HG02884 (cell line): ENCODE data around the gene PLEKHA1.

Source experiments
- ATAC-seq: cut with Tn5 transposase; IDR thresholded peaks from one replicate; pipeline ENCODE4 v1.9.1; 2021; ENCODE audit warnings: mild to moderate bottlenecking, moderate library complexity; ENCODE audit not compliant: unreplicated experiment

The PLEKHA1 gene

GRCh38 chr10:122375679-122376160 lies 1.2 kb downstream of the PLEKHA1 start:
- ATAC-seq: no peak

GRCh38 chr10:122376364-122376961 lies 2.0 kb downstream of the PLEKHA1 start:
- ATAC-seq: no peak

GRCh38 chr10:122379041-122379440 lies 4.5 kb downstream of the PLEKHA1 start:
- ATAC-seq: no peak

- ATAC-seq: no peak
Measured at GRCh38 chr10:122379537-122379936, 5.0 kb downstream of the PLEKHA1 start.

GRCh38 chr10:122380703-122381102 lies 6.2 kb downstream of the PLEKHA1 start:
- ATAC-seq: no peak

GRCh38 chr10:122381680-122382079 lies 7.2 kb downstream of the PLEKHA1 start:
- ATAC-seq: no peak

GRCh38 chr10:122386514-122386913 lies 12.0 kb downstream of the PLEKHA1 start:
- ATAC-seq: no peak

- no peak for ATAC-seq
Measured at GRCh38 chr10:122387572-122387971, 13.1 kb downstream of the PLEKHA1 start.

GRCh38 chr10:122388287-122388997 lies 13.9 kb downstream of the PLEKHA1 start:
- ATAC-seq: no peak

GRCh38 chr10:122390271-122390670 lies 15.8 kb downstream of the PLEKHA1 start:
- no peak for ATAC-seq

- ATAC-seq: no peak
Measured at GRCh38 chr10:122390679-122391078, 16.2 kb downstream of the PLEKHA1 start.

- no peak for ATAC-seq
Measured at GRCh38 chr10:122391875-122392274, 17.4 kb downstream of the PLEKHA1 start.

GRCh38 chr10:122392835-122393234 lies 18.3 kb downstream of the PLEKHA1 start:
- no peak for ATAC-seq

- no peak for ATAC-seq
Measured at GRCh38 chr10:122393288-122393687, 18.8 kb downstream of the PLEKHA1 start.

GRCh38 chr10:122402548-122403131 lies 28.1 kb downstream of the PLEKHA1 start:
- ATAC-seq: no peak

GRCh38 chr10:122404576-122404975 lies 30.1 kb downstream of the PLEKHA1 start:
- no peak for ATAC-seq

GRCh38 chr10:122407375-122408125 lies 33.0 kb downstream of the PLEKHA1 start:
- ATAC-seq: no peak

GRCh38 chr10:122413327-122413726 lies 38.8 kb downstream of the PLEKHA1 start:
- ATAC-seq: no peak

- ATAC-seq: no peak
Measured at GRCh38 chr10:122417667-122418066, 43.2 kb downstream of the PLEKHA1 start.

GRCh38 chr10:122419016-122419415 lies 44.5 kb downstream of the PLEKHA1 start:
- ATAC-seq: no peak

GRCh38 chr10:122419876-122420623 lies 45.5 kb downstream of the PLEKHA1 start:
- ATAC-seq: no peak
